ACHN (cell line): ENCODE data around the gene CFAP99.

ENCODE experiments used
- DNase-seq: peaks from one replicate; pipeline ENCODE4 v3.0.0-alpha.2; 2015
- in situ Hi-C: cut with HindIII; loops from 2 replicates; pipeline ENCODE4 v1.10.0; 2017; ENCODE audit warnings: low sequenced_read_pairs, low pct_ligation_motif_present, low pct_unique_long_range_greater_than_20kb

The CFAP99 gene

DNA sequence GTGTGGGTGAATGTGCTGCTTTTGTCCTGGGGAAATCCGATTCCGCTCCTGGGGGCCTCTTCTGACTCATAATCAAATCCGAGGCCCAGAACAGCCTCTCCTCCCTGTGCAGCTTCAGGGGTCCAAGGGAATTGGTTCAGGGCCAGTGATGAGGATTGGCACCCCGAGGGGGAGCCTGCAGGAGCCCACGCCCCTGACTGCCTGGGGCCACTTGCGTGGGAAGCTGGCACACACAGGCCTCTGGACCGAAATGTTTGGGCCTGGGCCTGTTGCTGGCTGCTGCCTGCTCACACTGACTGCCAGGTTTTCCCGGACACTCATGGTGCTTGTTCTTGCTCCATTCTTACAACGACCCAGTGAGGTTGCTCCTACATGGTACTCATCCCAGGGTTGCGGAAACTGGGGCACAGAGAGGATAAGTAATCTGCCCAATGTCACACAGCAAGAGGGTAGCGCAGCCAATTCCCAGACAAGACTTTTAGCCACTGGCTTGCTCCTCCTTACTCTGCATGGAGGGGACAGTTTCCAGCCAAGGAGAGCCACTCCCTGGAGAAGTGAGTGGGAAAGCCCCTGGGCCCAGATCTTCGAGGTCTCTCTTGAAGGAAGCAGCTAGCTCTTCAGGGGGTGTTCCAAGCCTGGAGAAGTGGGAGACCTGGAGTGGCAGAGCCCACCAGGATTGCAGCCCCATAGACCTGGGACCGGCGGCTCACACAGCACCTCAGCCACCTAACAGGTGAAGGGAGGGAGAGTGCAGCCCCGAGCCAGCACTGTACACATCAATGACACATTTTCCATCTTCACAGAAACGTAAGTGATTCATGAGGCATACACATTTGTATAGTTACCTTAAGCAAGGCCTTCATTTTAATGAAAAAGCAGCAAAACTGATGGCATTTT lies 20.3 kb downstream of the CFAP99 start:
- in situ Hi-C loops: no loop called here

DNA sequence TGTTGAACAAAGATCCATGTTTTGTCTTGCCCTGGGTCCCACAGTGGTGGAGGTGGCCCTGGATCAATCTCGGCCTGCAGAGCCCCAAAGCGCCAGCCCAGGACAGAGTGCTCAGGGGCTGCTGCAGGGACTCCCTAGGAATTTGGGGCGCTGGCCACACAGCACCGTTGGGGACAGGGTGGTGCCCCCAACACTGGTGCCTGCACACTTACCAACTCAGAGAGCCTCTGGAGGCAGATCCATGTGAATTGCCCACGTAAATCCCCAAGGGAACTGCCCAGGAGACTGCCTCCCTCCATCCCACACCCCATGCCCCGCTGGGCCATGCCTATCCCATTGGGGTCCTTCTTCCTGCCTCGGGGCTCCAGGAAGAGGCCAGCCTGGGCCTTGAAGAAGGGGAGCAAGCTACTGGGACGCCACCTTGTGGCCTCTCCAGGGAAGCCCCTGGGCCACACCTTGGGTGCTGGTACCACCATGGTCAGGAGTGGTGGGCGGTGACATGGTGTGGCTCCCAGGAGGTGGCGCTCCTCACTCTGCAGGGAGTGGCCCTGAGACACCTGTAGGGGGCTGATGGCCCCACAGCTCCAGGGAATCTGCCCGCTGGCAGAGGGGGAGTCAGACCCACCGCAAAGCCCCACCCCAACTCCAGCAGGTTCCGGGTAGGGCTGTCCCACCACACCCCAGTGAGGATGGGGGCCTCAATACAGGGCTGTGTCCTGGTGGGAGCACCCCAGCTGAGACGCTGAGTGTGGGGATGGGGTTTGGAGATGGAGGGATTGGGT lies 22.8 kb downstream of the CFAP99 start:
- in situ Hi-C loops: no loop called here

More for the DNA sequence above, 20.3 kb downstream of the CFAP99 start:
- no peak for DNase-seq

DNA sequence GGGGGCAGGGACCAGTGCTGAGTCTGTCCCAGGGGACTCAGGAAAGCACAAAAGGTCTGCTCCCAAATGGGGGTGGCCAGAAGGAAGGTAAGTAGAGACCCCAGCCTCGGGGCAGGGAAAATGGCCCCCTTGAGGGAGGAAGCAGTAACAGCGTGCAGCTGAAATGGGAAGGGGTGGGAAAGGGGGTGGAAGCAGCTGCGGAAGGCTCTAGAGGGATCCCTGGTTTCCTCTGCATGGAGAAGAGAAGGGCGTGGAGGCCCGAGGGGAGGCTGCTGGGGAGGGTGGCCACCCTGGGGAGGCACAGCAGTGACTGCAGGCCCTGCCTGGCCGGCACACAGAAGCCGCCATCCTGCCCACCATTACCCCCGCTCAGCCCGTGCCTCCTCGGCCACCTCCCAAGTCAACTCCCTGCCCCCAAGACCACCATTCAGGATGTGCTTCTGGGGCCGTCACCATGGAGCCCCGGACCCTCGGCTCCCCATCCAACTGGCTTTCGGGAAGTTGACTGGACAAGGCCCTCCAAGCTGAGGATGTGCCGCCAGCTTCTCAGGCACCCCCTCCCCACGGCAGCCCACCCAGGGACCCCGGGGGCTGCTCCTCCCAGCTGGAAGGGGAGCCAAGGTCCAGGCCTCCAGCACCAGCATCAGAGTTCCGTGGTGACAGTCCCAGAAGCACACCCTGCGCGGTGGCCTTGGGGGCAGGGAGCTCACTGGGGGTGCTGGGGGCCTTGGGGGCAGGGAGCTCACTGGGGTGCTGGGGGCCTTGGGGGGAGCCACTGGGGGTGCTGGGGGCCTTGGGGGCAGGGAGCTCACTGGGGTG lies 23.6 kb downstream of the CFAP99 start:
- no peak for DNase-seq
- in situ Hi-C loops: no loop called here

More for the DNA sequence above, 22.8 kb downstream of the CFAP99 start:
- DNase-seq: peak; percentile 72

DNA sequence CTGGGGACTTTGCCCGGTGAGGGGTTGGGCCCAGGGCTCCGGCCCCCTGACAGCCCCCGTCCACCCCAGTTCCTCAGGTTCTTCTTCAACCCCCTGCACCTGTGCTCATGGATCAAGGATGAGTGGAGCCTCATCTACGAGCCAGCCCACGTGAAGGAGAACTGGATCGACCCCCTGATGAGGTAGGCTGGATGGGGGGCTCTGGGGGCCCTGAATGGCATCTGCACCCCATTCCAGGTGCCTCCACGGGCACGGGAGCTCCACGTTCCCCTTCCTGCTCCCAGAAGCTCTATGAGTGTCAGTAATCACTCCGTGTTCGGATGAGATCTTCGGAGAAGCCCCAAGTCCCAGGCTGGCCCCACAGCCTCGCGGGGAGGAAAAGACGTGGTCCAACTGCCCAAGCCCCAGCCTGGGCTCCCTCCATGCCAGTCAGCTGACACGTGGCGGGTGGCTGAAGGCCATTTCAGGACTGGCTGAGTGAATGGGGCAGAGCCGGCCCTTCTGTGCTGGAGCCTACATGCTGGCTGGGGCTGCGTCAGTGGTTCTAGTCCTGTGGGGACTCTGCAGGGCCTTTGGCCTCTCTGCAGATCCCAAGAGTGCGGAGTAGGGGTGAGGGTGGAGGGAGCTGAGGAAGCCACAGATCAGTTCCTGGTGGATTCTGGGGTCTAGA lies 24.4 kb downstream of the CFAP99 start:
- in situ Hi-C loops: no loop called here
- DNase-seq: no peak

DNA sequence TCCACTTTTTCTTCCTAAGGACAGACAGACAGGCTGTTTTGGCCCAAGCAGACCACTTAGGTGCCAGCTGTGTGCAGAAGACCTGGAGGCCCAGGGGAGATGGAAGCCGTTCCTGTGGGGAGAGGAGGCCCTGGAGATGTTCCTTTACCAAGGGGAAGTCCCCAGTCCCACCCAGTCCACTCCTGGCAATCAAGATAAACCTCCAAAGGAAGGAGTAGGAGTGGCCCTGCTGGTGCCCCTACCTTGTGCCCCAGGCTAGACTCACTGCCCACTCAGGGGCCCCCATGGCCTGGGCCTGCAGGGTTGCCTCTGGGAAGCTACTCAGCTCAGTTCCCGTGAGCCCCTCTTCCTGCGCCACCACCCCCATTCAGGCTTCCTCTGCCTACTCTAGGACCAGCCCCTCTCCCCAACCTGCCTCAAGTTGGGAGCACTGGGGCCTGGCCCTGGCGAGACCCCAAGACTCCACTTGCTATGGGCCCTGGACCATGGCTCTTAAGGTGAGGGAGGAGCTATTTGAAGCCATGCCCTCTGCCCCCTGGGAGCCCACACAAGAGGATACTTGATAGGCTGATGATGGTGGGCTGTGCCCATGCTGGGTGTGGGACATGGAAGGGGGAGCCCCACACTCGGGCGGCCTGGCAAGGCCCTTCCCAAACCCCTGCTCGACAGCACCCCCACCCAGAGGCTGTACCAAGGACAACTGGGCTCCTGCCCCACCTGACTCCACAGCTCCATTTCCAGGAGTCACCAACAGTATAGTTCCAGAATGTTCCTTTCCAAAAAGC lies 25.4 kb downstream of the CFAP99 start:
- DNase-seq: no peak
- in situ Hi-C loops: no loop called here

DNA sequence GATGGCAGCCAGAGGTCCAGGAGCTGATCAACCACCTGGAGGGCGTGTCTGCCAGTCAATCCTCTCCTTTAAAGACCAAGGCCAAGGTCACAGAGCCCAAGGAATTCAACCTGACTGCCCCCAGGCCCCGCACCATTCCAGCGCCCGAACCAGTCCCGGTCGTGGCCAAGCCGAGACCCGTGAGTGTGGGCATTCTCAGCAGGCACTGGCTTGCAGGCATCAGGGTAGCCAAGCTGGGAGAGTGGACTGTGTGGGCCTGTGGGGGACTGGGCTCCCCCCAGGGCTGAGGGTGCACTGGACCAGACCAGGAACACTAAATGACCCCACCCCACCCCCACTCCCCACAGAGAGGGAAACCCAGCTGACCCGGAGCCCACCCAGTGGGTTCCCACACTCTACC lies 26.4 kb downstream of the CFAP99 start:
- DNase-seq: no peak
- in situ Hi-C loops: no loop called here

DNA sequence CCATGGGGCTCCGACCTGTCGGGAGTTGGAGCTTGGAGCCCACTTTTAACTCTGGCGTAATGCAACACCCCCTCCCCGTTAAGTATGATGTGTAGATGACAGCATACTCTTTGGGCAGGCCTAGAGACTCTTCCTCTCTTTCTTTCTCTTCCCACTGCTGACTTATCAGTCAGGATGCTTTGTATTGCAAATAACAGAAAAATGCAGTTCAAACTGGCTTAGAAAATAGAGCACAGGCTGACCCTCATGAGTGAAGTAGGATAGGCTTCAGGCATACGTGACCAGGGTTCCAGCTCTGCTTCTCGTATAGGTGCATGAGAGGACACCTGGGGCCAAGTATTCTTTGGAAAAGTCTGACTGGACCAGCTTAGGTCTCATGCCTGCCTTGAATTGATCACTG lies 26.8 kb downstream of the CFAP99 start:
- DNase-seq: no peak
- in situ Hi-C loops: no loop called here

DNA sequence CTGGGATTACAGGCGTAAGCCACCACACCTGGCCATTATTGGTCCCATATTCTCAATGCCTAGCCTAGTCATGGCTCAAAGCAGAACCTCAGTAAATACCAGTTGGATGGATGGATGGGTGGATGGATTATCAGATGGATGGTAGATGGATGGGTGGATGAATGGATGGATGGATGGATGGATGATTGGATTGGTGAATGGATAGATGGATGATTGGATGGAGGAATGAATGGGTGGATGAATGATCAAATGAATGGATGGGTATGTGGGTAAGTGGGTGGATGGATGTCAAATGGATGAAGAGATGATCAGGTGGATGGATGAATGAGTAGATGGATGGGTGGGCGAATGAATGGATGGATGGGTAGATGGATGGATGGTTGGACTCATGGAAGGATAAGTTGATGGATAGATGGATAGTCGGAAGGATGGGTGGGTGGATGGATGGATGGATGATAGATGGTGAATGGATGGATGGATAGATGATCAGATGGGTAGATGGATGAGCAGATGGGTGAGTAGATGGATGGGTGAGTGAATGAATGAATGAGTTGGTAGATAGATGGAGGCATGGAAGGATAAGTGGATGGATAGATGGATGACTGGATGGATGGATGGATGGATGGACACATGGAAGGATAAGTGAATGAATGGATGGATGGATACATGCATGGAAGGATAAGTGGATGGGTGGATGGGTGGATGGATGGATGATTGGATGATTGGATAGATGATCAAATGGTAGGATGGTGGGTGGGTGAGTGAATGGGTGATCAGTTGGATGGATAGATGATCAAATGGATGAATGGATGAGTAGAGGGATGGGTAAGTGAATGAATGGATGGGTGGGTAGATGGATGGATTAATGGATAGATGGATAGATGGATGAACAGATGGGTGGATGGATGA lies 28.2 kb downstream of the CFAP99 start:
- DNase-seq: no peak
- in situ Hi-C loops: no loop called here

DNA sequence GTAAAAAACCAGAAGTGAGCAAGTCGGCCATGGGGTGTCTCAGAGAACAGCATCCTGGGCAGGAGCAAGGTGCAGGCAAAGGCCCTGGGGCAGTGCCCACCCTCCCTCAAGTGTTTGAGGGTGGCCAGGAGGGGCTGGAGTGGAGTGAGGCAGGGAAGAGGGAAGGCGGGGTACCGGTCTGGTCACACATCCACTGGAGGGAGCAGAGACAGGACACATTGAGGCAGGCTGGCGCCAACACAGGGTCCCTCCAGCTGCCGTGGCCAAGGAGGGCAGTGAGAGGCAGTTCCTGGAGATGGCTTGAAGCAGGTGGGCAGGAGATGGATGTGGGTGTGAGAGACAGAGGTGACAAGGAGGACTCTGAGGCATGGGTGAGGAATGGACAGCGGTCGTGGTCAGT lies 29.8 kb downstream of the CFAP99 start:
- no peak for DNase-seq
- in situ Hi-C loops: no loop called here

DNA sequence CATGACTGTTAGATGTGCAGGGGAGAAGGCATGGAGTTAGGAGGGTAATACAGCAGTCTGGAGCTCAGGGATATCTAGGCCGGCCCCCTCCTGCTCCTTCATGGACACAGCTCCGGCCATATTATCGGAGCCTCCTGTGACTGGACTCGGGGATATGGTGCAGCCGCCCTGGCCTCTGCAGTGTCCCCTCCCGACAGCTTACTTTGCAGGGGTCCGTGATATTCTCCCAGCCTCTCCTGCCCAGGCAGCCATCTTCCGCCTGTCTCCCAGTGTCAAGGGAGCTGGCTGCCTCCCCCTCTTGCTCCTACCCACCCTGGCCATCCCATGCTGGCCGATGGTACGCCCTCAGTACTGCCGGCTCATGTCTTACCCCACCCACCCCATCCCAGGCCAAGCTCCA lies 30.3 kb downstream of the CFAP99 start:
- DNase-seq: no peak
- in situ Hi-C loops: no loop called here

DNA sequence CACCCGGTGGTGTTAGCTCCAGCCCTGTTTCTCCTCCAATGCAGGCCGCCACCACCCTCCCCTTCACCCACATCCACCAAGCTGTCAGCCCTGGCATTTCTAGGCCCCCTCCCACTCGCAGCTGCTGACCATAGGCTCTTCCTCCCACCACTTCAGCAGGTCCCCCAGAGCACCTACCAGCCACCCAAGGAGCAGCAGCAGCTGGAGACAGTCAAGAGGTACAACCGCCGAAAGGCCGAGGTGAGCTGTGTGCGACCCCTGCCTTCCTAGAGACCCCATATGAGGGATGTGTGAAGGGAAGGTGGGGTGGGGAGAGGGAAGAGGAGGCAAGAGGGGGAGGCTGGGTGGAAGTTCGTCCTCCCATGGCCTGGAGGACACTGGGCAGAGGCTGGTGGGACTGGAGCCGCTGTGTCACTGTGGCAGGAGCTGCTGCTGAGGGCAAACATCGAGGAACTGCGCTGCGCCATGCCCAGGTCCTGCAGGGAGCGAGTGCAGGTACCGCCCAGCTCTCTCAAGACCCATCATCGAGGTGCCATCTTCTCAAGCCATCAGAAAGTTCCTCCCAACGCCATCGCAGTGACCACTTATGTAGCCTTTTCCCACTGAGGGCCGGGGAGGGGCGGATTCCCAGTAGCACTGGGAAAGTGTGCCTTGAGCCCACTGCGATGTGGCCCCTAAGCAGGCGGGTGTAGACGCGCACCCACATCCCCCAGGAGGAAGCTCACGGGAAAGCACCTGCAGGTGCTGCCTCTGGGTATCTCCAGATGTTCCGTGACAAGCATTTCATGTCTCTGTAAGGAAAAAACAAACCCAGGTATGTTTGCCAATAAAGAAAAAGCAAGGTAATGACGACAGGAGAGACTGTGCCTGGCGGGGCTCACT lies 31.0 kb downstream of the CFAP99 start:
- in situ Hi-C loops: no loop called here
- DNase-seq: no peak

DNA sequence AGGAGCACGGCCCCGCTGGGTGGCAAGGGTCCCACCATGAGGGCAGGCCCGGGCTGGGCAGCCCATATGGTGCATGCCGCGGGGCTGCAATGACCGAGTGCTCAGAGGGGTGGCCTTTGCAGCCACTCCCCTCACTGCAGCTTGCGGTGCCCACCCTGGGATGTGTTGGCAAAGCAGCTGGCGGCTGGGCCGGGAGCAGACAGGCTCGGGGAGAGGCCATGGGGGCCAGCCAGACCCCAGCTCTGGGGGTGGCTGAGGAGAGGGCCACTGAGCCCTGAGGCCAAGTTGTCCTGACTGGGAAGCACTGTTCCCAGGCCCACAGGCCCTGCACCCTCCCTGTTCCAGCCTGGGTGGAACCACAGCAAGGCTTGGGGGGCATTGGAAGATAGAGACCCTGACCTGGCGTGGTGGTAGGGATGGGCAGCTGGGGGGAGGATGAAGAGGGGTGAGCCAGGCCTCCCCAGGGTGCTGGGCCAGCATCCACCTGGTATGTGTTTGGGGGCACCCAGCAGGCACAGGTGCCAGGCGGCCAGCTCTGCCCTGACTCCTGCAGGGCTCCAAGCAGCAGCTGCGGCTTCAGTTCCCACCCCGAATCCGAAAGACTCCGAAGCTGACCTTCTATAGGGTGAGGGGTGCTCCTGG lies 31.8 kb downstream of the CFAP99 start:
- in situ Hi-C loops: no loop called here
- DNase-seq: no peak

DNA sequence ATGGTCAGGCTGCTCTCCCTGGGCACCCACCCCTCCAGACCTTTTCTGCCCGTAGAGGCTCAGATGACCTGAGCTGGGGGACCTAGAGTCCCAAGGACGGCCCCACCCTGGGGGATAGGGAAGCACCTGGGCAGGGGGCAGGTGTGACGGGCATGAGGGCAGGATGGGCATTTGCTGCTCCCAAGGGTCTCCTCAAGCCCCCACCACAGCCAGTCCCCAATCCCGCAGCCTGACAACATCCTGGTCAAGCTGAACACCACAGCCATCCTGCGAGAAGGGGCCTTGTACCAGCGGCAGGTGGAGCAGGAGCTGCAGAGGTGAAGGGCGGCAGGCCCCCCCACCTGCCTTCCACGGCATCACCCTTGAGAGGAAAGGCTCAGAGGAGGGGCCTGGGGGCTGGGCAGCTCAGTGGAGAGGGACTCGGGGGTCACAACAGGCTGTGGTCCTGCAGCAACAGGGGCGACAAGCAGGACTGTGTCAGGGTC lies 32.3 kb downstream of the CFAP99 start:
- no peak for DNase-seq
- in situ Hi-C loops: no loop called here

DNA sequence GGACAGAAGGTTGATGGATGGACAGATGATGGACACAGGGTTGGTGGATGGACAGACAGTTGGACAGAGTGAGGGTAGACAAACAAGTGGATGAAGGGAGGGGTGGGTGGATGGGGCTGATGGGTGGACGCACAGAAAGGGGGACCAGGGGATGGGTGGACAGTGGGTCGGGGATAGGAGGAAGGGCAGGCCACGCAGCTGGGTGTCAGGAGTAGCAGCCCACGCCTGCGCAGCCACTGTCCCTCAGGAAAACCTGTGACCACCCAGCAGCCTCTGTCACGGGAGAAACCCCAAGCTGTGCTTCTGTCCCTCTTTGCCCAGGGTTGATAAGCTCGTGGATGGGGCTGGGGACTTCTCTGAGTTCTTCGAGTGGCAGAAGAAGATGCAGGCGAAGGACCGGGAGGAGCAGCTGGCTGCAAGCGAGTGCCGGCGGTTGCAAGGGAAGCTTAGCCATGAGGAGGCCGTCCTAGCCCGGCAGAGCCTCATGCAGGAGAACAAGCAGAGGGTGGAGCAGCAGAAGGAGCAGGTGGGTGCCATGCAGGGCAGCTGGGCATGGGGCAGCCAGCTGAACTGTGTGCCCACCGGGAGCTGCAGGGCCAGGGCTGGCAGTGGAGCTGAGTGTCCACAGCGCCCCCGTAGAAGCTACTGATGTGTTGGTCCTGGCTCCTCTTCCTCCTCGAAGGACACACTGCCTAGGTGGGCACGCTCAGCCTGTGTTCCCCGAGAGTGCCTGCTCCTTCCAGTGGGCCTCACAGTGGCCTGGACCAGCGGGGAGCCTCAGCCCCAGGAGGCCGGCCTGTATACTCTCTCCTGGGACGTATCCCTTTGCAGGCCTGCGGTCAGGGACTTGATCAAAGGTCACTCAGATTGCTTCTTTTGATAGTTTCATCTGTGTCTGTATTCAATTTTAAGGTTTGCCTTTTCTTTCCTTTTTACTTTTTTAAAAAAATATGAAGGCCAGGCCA lies 33.3 kb downstream of the CFAP99 start:
- in situ Hi-C loops: no loop called here
- DNase-seq: no peak
